ENCODE measurements around the gene ADARB1.

The ADARB1 gene

GRCh38 chr21:45209685-45210284 is 135.4 kb downstream of the ADARB1 start:
- DNase-seq = no peak

GRCh38 chr21:45210461-45210983 is 136.1 kb downstream of the ADARB1 start:
- no peak for DNase-seq

GRCh38 chr21:45211661-45212060 is 137.3 kb downstream of the ADARB1 start:
- no peak for DNase-seq

- DNase-seq = no peak
Measured at GRCh38 chr21:45213392-45213791, 139.0 kb downstream of the ADARB1 start.

GRCh38 chr21:45215213-45215612 is 140.8 kb downstream of the ADARB1 start:
- DNase-seq = no peak

GRCh38 chr21:45217010-45217409 is 142.6 kb downstream of the ADARB1 start:
- DNase-seq = no peak

GRCh38 chr21:45219517-45219916 is 145.1 kb downstream of the ADARB1 start:
- no peak for DNase-seq

GRCh38 chr21:45220071-45220481 is 145.7 kb downstream of the ADARB1 start:
- no peak for DNase-seq

GRCh38 chr21:45220714-45221490 is 146.5 kb downstream of the ADARB1 start:
- no peak for DNase-seq

- no peak for DNase-seq
Measured at GRCh38 chr21:45222001-45222400, 147.6 kb downstream of the ADARB1 start.

GRCh38 chr21:45223236-45224185 is 149.1 kb downstream of the ADARB1 start:
- no peak for DNase-seq

GRCh38 chr21:45224189-45224938 is 150.0 kb downstream of the ADARB1 start:
- no peak for DNase-seq

- no peak for DNase-seq
Measured at GRCh38 chr21:45225041-45225740, 150.8 kb downstream of the ADARB1 start.

- DNase-seq = no peak
Measured at GRCh38 chr21:45225741-45226327, 151.5 kb downstream of the ADARB1 start.

GRCh38 chr21:45226540-45227326 is 152.4 kb downstream of the ADARB1 start:
- no peak for DNase-seq

- DNase-seq = no peak
Measured at GRCh38 chr21:45227735-45228134, 153.4 kb downstream of the ADARB1 start.

- no peak for DNase-seq
Measured at GRCh38 chr21:45228171-45228641, 153.8 kb downstream of the ADARB1 start.

GRCh38 chr21:45228656-45229240 is 154.4 kb downstream of the ADARB1 start:
- DNase-seq = no peak

GRCh38 chr21:45231705-45232104 is 157.3 kb downstream of the ADARB1 start:
- DNase-seq = no peak

GRCh38 chr21:45234127-45234526 is 159.7 kb downstream of the ADARB1 start:
- DNase-seq = no peak
